ENCODE data around the gene DLG1.

DLG1 gene

DNA sequence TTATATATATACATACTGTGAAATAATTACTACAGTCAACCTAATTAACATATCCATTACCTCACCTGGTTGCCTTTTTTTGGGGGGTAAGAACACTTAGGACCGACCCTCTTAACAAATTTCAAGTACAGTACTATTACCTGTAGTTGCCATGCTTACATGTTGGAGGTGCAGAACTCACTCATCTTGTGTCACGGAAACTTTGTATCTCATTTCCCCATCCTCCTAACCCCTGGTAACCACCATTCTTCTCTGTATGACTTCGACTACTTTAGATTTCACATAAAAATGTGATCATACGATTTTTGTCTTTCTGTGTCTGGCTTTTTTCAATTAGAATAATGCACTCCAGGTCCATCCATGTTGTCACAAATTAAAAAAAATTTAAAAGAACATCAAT lies 213.3 kb downstream of the DLG1 start:
- no peak for DNase-seq (ENCODE audit: low spot score)
- TF ChIP-seq, protein P1, sequence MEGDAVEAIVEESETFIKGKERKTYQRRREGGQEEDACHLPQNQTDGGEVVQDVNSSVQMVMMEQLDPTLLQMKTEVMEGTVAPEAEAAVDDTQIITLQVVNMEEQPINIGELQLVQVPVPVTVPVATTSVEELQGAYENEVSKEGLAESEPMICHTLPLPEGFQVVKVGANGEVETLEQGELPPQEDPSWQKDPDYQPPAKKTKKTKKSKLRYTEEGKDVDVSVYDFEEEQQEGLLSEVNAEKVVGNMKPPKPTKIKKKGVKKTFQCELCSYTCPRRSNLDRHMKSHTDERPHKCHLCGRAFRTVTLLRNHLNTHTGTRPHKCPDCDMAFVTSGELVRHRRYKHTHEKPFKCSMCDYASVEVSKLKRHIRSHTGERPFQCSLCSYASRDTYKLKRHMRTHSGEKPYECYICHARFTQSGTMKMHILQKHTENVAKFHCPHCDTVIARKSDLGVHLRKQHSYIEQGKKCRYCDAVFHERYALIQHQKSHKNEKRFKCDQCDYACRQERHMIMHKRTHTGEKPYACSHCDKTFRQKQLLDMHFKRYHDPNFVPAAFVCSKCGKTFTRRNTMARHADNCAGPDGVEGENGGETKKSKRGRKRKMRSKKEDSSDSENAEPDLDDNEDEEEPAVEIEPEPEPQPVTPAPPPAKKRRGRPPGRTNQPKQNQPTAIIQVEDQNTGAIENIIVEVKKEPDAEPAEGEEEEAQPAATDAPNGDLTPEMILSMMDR (IDR thresholded peaks at IDR 0.05; ENCODE audit: extremely low read depth, missing control alignments): no peak

- DNase-seq (ENCODE audit: low spot score): no peak
- TF ChIP-seq, protein P1 (IDR thresholded peaks at IDR 0.05; ENCODE audit: extremely low read depth, missing control alignments): no peak
These were observed 214.9 kb downstream of the DLG1 start for GRCh38 chr3:197083486-197083885.

DNA sequence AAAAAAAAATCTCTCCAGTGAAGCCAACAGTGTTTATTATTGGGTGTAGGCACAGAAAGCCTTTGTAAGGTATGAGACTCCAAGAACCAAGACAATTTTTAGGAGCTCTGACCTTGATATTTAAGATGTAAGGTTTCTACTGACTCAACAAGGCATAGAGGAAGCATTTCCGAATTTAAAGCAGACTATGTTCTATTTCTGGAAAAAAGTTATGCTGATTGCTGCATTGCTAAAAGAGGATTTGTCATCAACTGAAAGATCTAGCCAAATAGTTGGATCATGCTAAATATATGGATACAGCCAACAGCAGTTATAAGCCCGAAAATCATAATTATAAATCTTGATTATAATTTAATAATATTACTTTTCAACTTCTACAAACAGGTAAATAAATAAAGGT lies 215.5 kb downstream of the DLG1 start:
- no peak for DNase-seq (ENCODE audit: low spot score)
- TF ChIP-seq, protein P1 (IDR thresholded peaks at IDR 0.05; ENCODE audit: extremely low read depth, missing control alignments): no peak

GRCh38 chr3:197080344-197080743 lies 218.1 kb downstream of the DLG1 start:
- DNase-seq (ENCODE audit: low spot score): no peak
- TF ChIP-seq, protein P1 (IDR thresholded peaks at IDR 0.05; ENCODE audit: extremely low read depth, missing control alignments): no peak

- DNase-seq (ENCODE audit: low spot score): no peak
- TF ChIP-seq, protein P1 (IDR thresholded peaks at IDR 0.05; ENCODE audit: extremely low read depth, missing control alignments): no peak
These were observed 222.0 kb downstream of the DLG1 start for GRCh38 chr3:197076415-197076814.

- TF ChIP-seq, protein P1 (IDR thresholded peaks at IDR 0.05; ENCODE audit: extremely low read depth, missing control alignments): no peak
- DNase-seq (ENCODE audit: low spot score): no peak
These were observed 230.3 kb downstream of the DLG1 start for GRCh38 chr3:197068077-197068476.

DNA sequence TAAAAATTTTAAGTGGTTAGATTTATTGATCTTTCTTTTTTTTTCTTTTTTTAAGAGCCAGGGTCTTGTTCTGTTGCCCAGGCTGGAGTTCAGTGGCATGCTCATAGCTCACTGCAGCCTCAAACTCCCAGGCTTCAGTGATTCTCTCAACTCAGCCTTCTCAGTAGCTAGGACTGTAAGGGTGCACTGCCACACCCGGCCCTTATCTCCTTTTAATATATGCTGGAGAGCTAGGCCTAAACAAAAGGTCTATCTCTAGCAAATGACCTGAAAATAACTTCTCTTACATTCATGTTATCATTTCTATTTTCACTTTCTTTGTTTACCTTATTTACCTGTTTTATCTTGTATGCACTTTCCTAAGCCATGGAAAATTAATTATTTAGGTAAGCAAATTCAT lies 233.6 kb downstream of the DLG1 start:
- TF ChIP-seq, protein P1 (IDR thresholded peaks at IDR 0.05; ENCODE audit: extremely low read depth, missing control alignments): no peak
- no peak for DNase-seq (ENCODE audit: low spot score)

All from GM20000 (cell line).